H1 (cell line): ENCODE measurements around the gene CDH2. TPM values are rescaled to one million over a fixed set of nuclear protein-coding genes. Genes with fewer than 3 reads are reported as not detected.

Experiments used
- polyA plus RNA-seq, 7 experiments: library from polyadenylated mRNA; depleted of rRNA in 3 of 7; stranded (reverse) in 5 of 7; unstranded in 2 of 7; fragments of >200 nt in 5 of 7; fragments of 200-250 nt in 2 of 7; gene quantifications; 1 replicate in 5 of 7; 2 replicates in 1 of 7; 4 replicates in 1 of 7; pipeline versions ENCODE4 v1.2.1 to v1.2.3, GENCODE V29; 2011 to 2013; ENCODE audit warnings: missing spikeins in 2 of 7, mixed read lengths in 2 of 7
- total RNA-seq: library from RNA; stranded (reverse); fragmentation: NEBNext Ultra II Directional; extraction: Animal tissue kit (Norgen Biotek cat#: 25700); gene quantifications from 2 replicates; pipeline ENCODE4 v1.2.1, GENCODE V29; 2021
- TF ChIP-seq, protein P1 (sequence below): fragments of 300-600 bp; sonication (generic); IDR thresholded peaks from 2 replicates; pipeline ENCODE4 v1.7.1; 2012; ENCODE audit warnings: low read length, moderate library complexity, mild to moderate bottlenecking, inconsistent platforms; ENCODE audit not compliant: insufficient replicate concordance

CDH2 gene
- total and polyA plus RNA-seq, 2 of the 8 experiments (the other 6 are each of a cell fraction or from before 2014, with no cell fraction given) = 15.0 to 56.5 TPM

DNA sequence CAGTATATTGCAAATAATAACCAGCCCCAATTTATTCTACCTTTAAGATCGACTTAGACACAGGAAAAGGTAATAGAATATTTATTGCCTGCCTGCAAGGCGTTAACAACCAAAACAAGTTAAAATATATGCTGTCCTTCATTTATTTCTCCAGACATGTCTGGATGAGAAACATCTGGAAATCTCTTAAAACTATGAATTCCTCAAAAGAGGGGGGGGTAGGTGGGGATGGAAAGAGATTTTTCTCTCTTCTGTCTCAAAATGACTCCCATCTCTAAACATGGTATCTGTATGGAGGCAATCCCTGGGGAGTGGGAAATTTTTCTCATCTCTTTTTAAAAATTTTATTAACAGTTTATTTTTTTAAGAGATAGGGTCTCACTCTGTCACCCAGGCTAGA lies 113.0 kb downstream of the CDH2 start (continued):
- TF ChIP-seq, protein P1, sequence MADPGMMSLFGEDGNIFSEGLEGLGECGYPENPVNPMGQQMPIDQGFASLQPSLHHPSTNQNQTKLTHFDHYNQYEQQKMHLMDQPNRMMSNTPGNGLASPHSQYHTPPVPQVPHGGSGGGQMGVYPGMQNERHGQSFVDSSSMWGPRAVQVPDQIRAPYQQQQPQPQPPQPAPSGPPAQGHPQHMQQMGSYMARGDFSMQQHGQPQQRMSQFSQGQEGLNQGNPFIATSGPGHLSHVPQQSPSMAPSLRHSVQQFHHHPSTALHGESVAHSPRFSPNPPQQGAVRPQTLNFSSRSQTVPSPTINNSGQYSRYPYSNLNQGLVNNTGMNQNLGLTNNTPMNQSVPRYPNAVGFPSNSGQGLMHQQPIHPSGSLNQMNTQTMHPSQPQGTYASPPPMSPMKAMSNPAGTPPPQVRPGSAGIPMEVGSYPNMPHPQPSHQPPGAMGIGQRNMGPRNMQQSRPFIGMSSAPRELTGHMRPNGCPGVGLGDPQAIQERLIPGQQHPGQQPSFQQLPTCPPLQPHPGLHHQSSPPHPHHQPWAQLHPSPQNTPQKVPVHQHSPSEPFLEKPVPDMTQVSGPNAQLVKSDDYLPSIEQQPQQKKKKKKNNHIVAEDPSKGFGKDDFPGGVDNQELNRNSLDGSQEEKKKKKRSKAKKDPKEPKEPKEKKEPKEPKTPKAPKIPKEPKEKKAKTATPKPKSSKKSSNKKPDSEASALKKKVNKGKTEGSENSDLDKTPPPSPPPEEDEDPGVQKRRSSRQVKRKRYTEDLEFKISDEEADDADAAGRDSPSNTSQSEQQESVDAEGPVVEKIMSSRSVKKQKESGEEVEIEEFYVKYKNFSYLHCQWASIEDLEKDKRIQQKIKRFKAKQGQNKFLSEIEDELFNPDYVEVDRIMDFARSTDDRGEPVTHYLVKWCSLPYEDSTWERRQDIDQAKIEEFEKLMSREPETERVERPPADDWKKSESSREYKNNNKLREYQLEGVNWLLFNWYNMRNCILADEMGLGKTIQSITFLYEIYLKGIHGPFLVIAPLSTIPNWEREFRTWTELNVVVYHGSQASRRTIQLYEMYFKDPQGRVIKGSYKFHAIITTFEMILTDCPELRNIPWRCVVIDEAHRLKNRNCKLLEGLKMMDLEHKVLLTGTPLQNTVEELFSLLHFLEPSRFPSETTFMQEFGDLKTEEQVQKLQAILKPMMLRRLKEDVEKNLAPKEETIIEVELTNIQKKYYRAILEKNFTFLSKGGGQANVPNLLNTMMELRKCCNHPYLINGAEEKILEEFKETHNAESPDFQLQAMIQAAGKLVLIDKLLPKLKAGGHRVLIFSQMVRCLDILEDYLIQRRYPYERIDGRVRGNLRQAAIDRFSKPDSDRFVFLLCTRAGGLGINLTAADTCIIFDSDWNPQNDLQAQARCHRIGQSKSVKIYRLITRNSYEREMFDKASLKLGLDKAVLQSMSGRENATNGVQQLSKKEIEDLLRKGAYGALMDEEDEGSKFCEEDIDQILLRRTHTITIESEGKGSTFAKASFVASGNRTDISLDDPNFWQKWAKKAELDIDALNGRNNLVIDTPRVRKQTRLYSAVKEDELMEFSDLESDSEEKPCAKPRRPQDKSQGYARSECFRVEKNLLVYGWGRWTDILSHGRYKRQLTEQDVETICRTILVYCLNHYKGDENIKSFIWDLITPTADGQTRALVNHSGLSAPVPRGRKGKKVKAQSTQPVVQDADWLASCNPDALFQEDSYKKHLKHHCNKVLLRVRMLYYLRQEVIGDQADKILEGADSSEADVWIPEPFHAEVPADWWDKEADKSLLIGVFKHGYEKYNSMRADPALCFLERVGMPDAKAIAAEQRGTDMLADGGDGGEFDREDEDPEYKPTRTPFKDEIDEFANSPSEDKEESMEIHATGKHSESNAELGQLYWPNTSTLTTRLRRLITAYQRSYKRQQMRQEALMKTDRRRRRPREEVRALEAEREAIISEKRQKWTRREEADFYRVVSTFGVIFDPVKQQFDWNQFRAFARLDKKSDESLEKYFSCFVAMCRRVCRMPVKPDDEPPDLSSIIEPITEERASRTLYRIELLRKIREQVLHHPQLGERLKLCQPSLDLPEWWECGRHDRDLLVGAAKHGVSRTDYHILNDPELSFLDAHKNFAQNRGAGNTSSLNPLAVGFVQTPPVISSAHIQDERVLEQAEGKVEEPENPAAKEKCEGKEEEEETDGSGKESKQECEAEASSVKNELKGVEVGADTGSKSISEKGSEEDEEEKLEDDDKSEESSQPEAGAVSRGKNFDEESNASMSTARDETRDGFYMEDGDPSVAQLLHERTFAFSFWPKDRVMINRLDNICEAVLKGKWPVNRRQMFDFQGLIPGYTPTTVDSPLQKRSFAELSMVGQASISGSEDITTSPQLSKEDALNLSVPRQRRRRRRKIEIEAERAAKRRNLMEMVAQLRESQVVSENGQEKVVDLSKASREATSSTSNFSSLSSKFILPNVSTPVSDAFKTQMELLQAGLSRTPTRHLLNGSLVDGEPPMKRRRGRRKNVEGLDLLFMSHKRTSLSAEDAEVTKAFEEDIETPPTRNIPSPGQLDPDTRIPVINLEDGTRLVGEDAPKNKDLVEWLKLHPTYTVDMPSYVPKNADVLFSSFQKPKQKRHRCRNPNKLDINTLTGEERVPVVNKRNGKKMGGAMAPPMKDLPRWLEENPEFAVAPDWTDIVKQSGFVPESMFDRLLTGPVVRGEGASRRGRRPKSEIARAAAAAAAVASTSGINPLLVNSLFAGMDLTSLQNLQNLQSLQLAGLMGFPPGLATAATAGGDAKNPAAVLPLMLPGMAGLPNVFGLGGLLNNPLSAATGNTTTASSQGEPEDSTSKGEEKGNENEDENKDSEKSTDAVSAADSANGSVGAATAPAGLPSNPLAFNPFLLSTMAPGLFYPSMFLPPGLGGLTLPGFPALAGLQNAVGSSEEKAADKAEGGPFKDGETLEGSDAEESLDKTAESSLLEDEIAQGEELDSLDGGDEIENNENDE = no peak
